OCI-LY3 (cell line): ENCODE data around the gene EFCAB11.

Source experiments
- H2AFZ ChIP-seq: fragments of 200-600, 300-600 bp; shearing (Covaris generic); 2 replicates; pipeline ENCODE4 v1.6.0; 2014; ENCODE audit warnings: antibody characterized with exemption, low read depth, low read length
- H3K27ac ChIP-seq: fragments of 200-600, 300-600 bp; sonication (generic); 2 replicates; pipeline ENCODE4 v1.5.1; 2014; ENCODE audit warnings: mild to moderate bottlenecking, low read length, moderate library complexity, mixed read lengths
- H3K27me3 ChIP-seq: fragments of 200-600, 300-600 bp; sonication (generic); 2 replicates; pipeline ENCODE4 v1.6.1; 2014; ENCODE audit warnings: low read depth, low read length, mixed read lengths
- H3K36me3 ChIP-seq: fragments of 200-600, 300-600 bp; sonication (generic); replicated peaks from 2 replicates; pipeline ENCODE3; 2014; ENCODE audit warnings: low read depth, low read length, mixed read lengths
- H3K4me1 ChIP-seq: fragments of 300-600, 200-600 bp; sonication (generic); 2 replicates; pipeline ENCODE4 v1.6.1; 2014; ENCODE audit warnings: low read length, mixed read lengths
- H3K4me2 ChIP-seq: fragments of 200-600, 300-600 bp; sonication (generic); 2 replicates; pipeline ENCODE4 v1.6.1; 2014; ENCODE audit warnings: low read length, mixed read lengths
- H3K4me3 ChIP-seq: fragments of 300-600, 200-600 bp; sonication (generic); 2 replicates; pipeline ENCODE4 v1.5.1; 2014; ENCODE audit warnings: antibody characterized with exemption, mild to moderate bottlenecking, low read length, moderate library complexity
- H3K79me2 ChIP-seq: fragments of 300-600, 200-600 bp; shearing (Covaris generic); 2 replicates; pipeline ENCODE4 v1.6.1; 2014; ENCODE audit warnings: mild to moderate bottlenecking, low read length, mixed read lengths
- H3K9ac ChIP-seq: fragments of 300-600, 200-600 bp; shearing (Covaris generic); 2 replicates; pipeline ENCODE4 v1.6.0; 2014; ENCODE audit warnings: mild to moderate bottlenecking, low read length, moderate library complexity
- H3K9me3 ChIP-seq: fragments of 200-600, 300-600 bp; shearing (Covaris generic); 2 replicates; pipeline ENCODE4 v1.6.1; 2014; ENCODE audit warnings: low read length, mixed read lengths; ENCODE audit not compliant: insufficient read depth
- H4K20me1 ChIP-seq: fragments of 200-600, 300-600 bp; sonication (generic); 2 replicates; pipeline ENCODE4 v1.6.1; 2016; ENCODE audit warnings: low read length, mixed read lengths; ENCODE audit not compliant: insufficient read depth
- CTCF ChIP-seq: fragments of 200-600, 300-600 bp; sonication (generic); IDR thresholded peaks from 2 replicates; pipeline ENCODE4 v1.5.1; 2014; ENCODE audit warnings: antibody characterized with exemption, low read length, low read depth
- EZH2phosphoT487 ChIP-seq: fragments of 200-600 bp; shearing (Covaris generic); IDR thresholded peaks from 2 replicates; pipeline ENCODE4 v1.6.1; 2018; ENCODE audit warnings: antibody characterized with exemption, mixed run types, low read depth

EFCAB11 gene

DNA sequence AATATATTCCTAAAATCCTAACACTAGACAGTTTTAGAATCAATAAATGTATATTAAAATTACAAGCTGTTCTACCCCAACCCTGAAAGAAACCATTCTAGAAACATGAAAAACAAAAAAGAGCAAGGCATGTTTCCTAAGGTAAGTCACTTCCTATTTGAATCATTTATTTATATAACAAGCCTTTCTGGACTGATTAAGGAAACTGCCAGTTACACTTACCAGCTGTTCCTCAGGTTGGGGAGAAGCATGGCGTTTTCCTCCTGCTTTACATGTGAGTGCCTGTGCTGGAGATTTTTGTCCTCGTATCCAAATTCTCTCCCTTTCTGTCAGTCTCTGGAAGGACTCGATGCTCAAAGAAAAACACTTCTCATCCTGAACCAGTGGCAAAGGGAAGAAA lies 183.3 kb downstream of the EFCAB11 start:
- Histone ChIP-seq H3K4me2 (peak overlapping the region; percentile 18), H3K4me3 (no peak overlapping the region), H3K79me2 (no peaks in the 10 kb centered on the region), H3K27ac (no peak overlapping the region), H3K4me1 (peaks cover 36% of the 10 kb centered on the region), H4K20me1 (no peaks in the 10 kb centered on the region), H2AFZ (no peak overlapping the region), H3K9ac (no peak overlapping the region), H3K36me3 (no peaks in the 10 kb centered on the region), H3K27me3 (peaks cover 18% of the 10 kb centered on the region), H3K9me3 (no peaks in the 10 kb centered on the region)
- TF ChIP-seq CTCF (no peak), EZH2phosphoT487 (no peak)

DNA sequence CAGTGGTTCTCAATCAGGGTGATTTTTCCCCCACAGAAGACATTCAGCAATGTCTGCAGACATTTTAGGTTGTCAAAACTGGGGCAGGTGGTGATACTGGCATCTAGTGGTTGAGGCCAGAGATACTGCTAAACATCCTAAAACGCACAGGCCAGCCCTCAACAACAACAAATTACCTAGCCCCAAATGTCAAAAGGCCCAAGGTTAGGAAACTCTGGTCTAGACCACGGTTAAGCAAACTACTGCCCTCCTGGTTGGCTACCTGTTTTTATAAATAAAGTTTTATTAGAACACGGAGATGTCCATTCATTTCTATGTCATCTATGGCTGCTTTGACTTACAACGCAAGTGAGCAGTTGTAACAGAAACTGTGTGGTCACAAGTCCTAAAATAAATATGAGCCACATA lies 186.7 kb downstream of the EFCAB11 start:
- Histone ChIP-seq H3K4me2 (peak overlapping the region; percentile 33), H3K79me2 (no peaks in the 10 kb centered on the region), H3K36me3 (no peaks in the 10 kb centered on the region), H3K4me1 (peaks cover 23% of the 10 kb centered on the region), H2AFZ (no peak overlapping the region), H3K27ac (no peak overlapping the region), H3K4me3 (no peak overlapping the region), H4K20me1 (no peaks in the 10 kb centered on the region), H3K9me3 (no peaks in the 10 kb centered on the region), H3K27me3 (peaks cover 14% of the 10 kb centered on the region), H3K9ac (no peak overlapping the region)
- TF ChIP-seq CTCF (peak; percentile 87), EZH2phosphoT487 (no peak)

DNA sequence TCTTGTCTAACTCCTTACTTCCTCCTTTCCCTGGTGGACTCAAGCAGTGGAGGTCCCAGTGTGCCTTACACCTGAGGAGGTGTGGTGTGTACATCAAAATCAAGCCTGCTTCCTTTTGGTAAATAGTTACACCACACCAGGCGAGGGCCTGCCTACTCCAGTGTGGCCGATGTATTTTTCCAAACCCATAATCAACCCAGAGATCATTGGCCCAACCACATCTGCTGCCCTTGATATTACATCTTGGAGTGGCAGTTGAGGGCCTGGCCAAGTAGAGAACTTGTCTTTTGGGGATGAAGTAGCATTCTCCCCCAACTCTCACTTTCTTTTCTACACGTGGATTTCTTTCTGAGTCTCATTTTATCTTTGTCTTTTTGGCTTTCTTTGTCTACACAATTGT lies 187.4 kb downstream of the EFCAB11 start:
- no peaks in the 10 kb centered on the region for H3K79me2 ChIP-seq
- peak overlapping the region; percentile 10; the same call in 1 of the 2 replicates for H3K27ac ChIP-seq
- TF ChIP-seq EZH2phosphoT487, result no peak
- TF ChIP-seq CTCF, result no peak
- H3K4me3 ChIP-seq, result no peak overlapping the region
- H3K27me3 ChIP-seq, result peaks cover 14% of the 10 kb centered on the region
- H4K20me1 ChIP-seq, result no peaks in the 10 kb centered on the region
- H3K9ac ChIP-seq, result peak overlapping the region; percentile 2; the same call in 1 of the 2 replicates
- peak overlapping the region; percentile 33 for H3K4me2 ChIP-seq
- H2AFZ ChIP-seq, result peak overlapping the region; percentile 0; the same call in 1 of the 2 replicates
- H3K36me3 ChIP-seq, result no peaks in the 10 kb centered on the region
- no peaks in the 10 kb centered on the region for H3K9me3 ChIP-seq
- peaks cover 25% of the 10 kb centered on the region for H3K4me1 ChIP-seq

DNA sequence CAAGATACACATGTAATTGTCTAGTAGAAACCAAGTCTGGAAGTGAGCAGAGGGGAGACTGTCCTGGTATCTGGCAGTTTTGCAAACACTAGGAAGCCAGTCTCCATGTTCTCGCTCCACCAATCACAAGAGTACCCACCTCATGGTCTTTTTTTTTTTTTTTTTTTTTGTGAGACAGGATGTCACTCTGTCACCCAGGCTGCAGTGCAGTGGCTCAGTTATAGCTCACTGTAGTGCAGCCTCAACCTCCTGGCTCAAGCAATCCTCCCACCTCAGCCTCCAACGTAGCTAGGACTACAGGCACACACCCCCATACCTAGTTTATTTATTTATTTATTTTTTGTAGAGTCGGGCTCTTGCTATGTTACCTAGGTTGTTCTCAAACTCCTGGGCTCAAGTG lies 189.2 kb downstream of the EFCAB11 start:
- Histone ChIP-seq H3K4me3 (no peak overlapping the region), H3K9me3 (no peaks in the 10 kb centered on the region), H4K20me1 (no peaks in the 10 kb centered on the region), H3K4me1 (peaks cover 26% of the 10 kb centered on the region), H3K79me2 (no peaks in the 10 kb centered on the region), H3K36me3 (no peaks in the 10 kb centered on the region), H2AFZ (no peak overlapping the region), H3K9ac (no peak overlapping the region), H3K27me3 (peaks cover 6% of the 10 kb centered on the region; the same call in 1 of the 2 replicates), H3K27ac (no peak overlapping the region), H3K4me2 (no peak overlapping the region)
- TF ChIP-seq EZH2phosphoT487 (no peak), CTCF (no peak)
